Osteoblast (primary cell): ENCODE data around the gene CREB5. TPM values are rescaled to one million over a fixed set of nuclear protein-coding genes. Genes with fewer than 3 reads are reported as not detected.

Experiments
- DNase-seq: peaks from one replicate; pipeline ENCODE4 v3.0.0; 2011; ENCODE audit warnings: low spot score, mixed read lengths; ENCODE audit not compliant: insufficient read length; ENCODE audit errors: missing footprints
- H2AFZ ChIP-seq: 2 replicates; pipeline ENCODE4 v1.6.0; 2011; ENCODE audit warnings: mild to moderate bottlenecking, low read length
- H3K27ac ChIP-seq: 2 replicates; pipeline ENCODE4 v1.5.1; 2011; ENCODE audit warnings: mild to moderate bottlenecking, low read depth, low read length, moderate library complexity
- H3K27me3 ChIP-seq: 2 replicates; pipeline ENCODE4 v1.6.0; 2012; ENCODE audit warnings: mild to moderate bottlenecking, control low read depth, inconsistent platforms, low read length, moderate library complexity; ENCODE audit not compliant: insufficient read depth
- H3K36me3 ChIP-seq: 2 replicates; pipeline ENCODE4 v1.5.1; 2011; ENCODE audit warnings: mild to moderate bottlenecking, low read length, control low read depth, moderate library complexity; ENCODE audit not compliant: insufficient read depth
- H3K4me1 ChIP-seq: 2 replicates; pipeline ENCODE4 v1.5.1; 2011; ENCODE audit warnings: mild to moderate bottlenecking, low read length, control low read depth, moderate library complexity; ENCODE audit not compliant: insufficient read depth
- H3K4me2 ChIP-seq: 2 replicates; pipeline ENCODE4 v1.6.0; 2011; ENCODE audit warnings: mild to moderate bottlenecking, low read length; ENCODE audit not compliant: insufficient read depth
- H3K4me3 ChIP-seq: fragments of 200-600 bp; sonication (generic); 3 replicates; pipeline ENCODE4 v1.5.1; 2012; ENCODE audit warnings: mild to moderate bottlenecking, low read length, inconsistent platforms; ENCODE audit not compliant: insufficient read depth
- H3K79me2 ChIP-seq: 2 replicates; pipeline ENCODE4 v1.6.0; 2012; ENCODE audit warnings: mild to moderate bottlenecking, low read length, control low read depth, inconsistent platforms; ENCODE audit not compliant: insufficient read depth
- H3K9me3 ChIP-seq: 2 replicates; pipeline ENCODE4 v1.5.1; 2011; ENCODE audit warnings: low read depth, low read length, control low read depth
- H4K20me1 ChIP-seq: 2 replicates; pipeline ENCODE4 v1.6.0; 2012; ENCODE audit warnings: mild to moderate bottlenecking, low read length, control low read depth; ENCODE audit not compliant: insufficient read depth
- CTCF ChIP-seq: IDR thresholded peaks from 2 replicates; pipeline ENCODE4 v1.5.1; 2011; ENCODE audit warnings: mild to moderate bottlenecking, low read depth, low read length, moderate library complexity; ENCODE audit errors: extremely low read depth
- total RNA-seq: library from RNA; depleted of rRNA; stranded (reverse); fragments of >200 nt; gene quantifications from 2 replicates; pipeline ENCODE4 v1.2.3, GENCODE V29; 2012

Gene CREB5
- total RNA-seq, 1 donor = 5.1 TPM

GRCh38 chr7:28529755-28530154 is 117.4 kb downstream of the CREB5 start:
- no peak for TF ChIP-seq CTCF
- no peak overlapping the region for H3K4me2 ChIP-seq
- DNase-seq = no peak
- H3K27ac ChIP-seq = peak overlapping the region; percentile 70
- no peak overlapping the region for H2AFZ ChIP-seq
- H4K20me1 ChIP-seq = no peaks in the 10 kb centered on the region
- H3K4me1 ChIP-seq = peaks cover 45% of the 10 kb centered on the region
- peaks cover 2% of the 10 kb centered on the region for H3K9me3 ChIP-seq
- H3K27me3 ChIP-seq = no peaks in the 10 kb centered on the region
- no peak overlapping the region for H3K4me3 ChIP-seq
- no peaks in the 10 kb centered on the region for H3K79me2 ChIP-seq
- H3K36me3 ChIP-seq = no peaks in the 10 kb centered on the region

GRCh38 chr7:28530175-28530802 is 118.0 kb downstream of the CREB5 start:
- H3K4me1 ChIP-seq = peaks cover 48% of the 10 kb centered on the region
- peak overlapping the region; percentile 62 for H3K4me2 ChIP-seq
- peaks cover 2% of the 10 kb centered on the region for H3K9me3 ChIP-seq
- peak overlapping the region; percentile 75 for H2AFZ ChIP-seq
- DNase-seq = no peak
- peak overlapping the region; percentile 64 for H3K27ac ChIP-seq
- no peak for TF ChIP-seq CTCF
- no peaks in the 10 kb centered on the region for H4K20me1 ChIP-seq
- H3K36me3 ChIP-seq = no peaks in the 10 kb centered on the region
- H3K79me2 ChIP-seq = no peaks in the 10 kb centered on the region
- H3K4me3 ChIP-seq = peak overlapping the region; percentile 18
- no peaks in the 10 kb centered on the region for H3K27me3 ChIP-seq

- no peak for TF ChIP-seq CTCF
- Histone ChIP-seq H2AFZ (peak overlapping the region; percentile 75), H3K4me3 (peak overlapping the region; percentile 18), H4K20me1 (no peaks in the 10 kb centered on the region), H3K27me3 (no peaks in the 10 kb centered on the region), H3K4me1 (peaks cover 48% of the 10 kb centered on the region), H3K36me3 (no peaks in the 10 kb centered on the region), H3K4me2 (peak overlapping the region; percentile 62), H3K79me2 (no peaks in the 10 kb centered on the region), H3K9me3 (peaks cover 2% of the 10 kb centered on the region), H3K27ac (peak overlapping the region; percentile 64)
- no peak for DNase-seq
Observed at GRCh38 chr7:28530803-28531175, 118.5 kb downstream of the CREB5 start.

GRCh38 chr7:28531291-28531690 is 119.0 kb downstream of the CREB5 start:
- peaks cover 53% of the 10 kb centered on the region for H3K4me1 ChIP-seq
- no peak overlapping the region for H3K4me3 ChIP-seq
- no peak for DNase-seq
- no peaks in the 10 kb centered on the region for H4K20me1 ChIP-seq
- H3K9me3 ChIP-seq = peaks cover 2% of the 10 kb centered on the region
- H3K4me2 ChIP-seq = no peak overlapping the region
- H3K79me2 ChIP-seq = no peaks in the 10 kb centered on the region
- no peaks in the 10 kb centered on the region for H3K36me3 ChIP-seq
- peak overlapping the region; percentile 64 for H3K27ac ChIP-seq
- H2AFZ ChIP-seq = no peak overlapping the region
- TF ChIP-seq CTCF = no peak
- H3K27me3 ChIP-seq = no peaks in the 10 kb centered on the region
